B cell (primary cell): ENCODE measurements around the gene COX6B1. TPM values are rescaled to one million over a fixed set of nuclear protein-coding genes. Genes with fewer than 3 reads are reported as not detected.
"Not testable (repeated sequence)": the region's sequence is repeated elsewhere in the genome, so short reads cannot be mapped to it uniquely, and the experiment has no call there.

Experiments used
- ATAC-seq: fragments of 200-7000 bp; cut with Tn5 transposase; one replicate; pipeline ENCODE4 v1.10.0; 2021; ENCODE audit warnings: low read depth, mild to moderate bottlenecking, moderate number of reproducible peaks, moderate library complexity
- CTCF ChIA-PET: fragments of 350-600 bp; sonication (Branson Sonifier 250); formaldehyde crosslinking; loops from one replicate; lab custom pipeline; 2021; ENCODE audit warnings: antibody characterized with exemption, inconsistent platforms; lab: Charles Lee
- POLR2A ChIA-PET: fragments of 350-600 bp; sonication (Branson Sonifier 250); formaldehyde crosslinking; loops from one replicate; lab custom pipeline; 2021; ENCODE audit warnings: antibody characterized with exemption; lab: Charles Lee
- DNase-seq: peaks from one replicate; pipeline ENCODE4 v3.0.0; 2013
- H2AFZ ChIP-seq: 2 replicates; pipeline ENCODE4 v1.6.1; 2012; ENCODE audit warnings: mild to moderate bottlenecking, low read depth, low read length; ENCODE audit not compliant: insufficient read depth, poor library complexity, severe bottlenecking
- H3K27ac ChIP-seq, 2 donors: 1 replicate in 1 of 2; 2 replicates in 1 of 2; pipeline ENCODE4 v1.5.1; 2012 to 2013; ENCODE audit warnings: low read length in 2 of 2, mild to moderate bottlenecking in 2 of 2, moderate library complexity in 1 of 2
- H3K27me3 ChIP-seq, 4 experiments: fragments of 200-600 bp in 1 of 4; sonication (generic) in 1 of 4; replicated peaks in 1 of 4; 1 replicate in 2 of 4; 2 replicates in 2 of 4; pipeline versions ENCODE4 v1.6.1 to v1.7.0; 2013 to 2016; ENCODE audit warnings: low read length in 3 of 4, mild to moderate bottlenecking in 2 of 4, mixed read lengths in 1 of 4, moderate library complexity in 1 of 4; ENCODE audit not compliant: insufficient read depth in 4 of 4, control insufficient read depth in 3 of 4; ENCODE audit errors: control extremely low read depth in 1 of 4
- H3K36me3 ChIP-seq, 2 experiments: replicated peaks in 1 of 2; 1 replicate in 1 of 2; 2 replicates in 1 of 2; pipeline versions ENCODE4 v1.6.1 to v1.7.1; 2013; ENCODE audit warnings: low read length in 1 of 2; ENCODE audit not compliant: insufficient read depth in 2 of 2, control insufficient read depth in 1 of 2; ENCODE audit errors: control extremely low read depth in 1 of 2, extremely low read depth in 1 of 2
- H3K4me1 ChIP-seq, 2 donors: fragments of 200-600 bp in 1 of 2; sonication (generic) in 1 of 2; 1 replicate in 1 of 2; 2 replicates in 1 of 2; pipeline versions ENCODE4 v1.5.1 to v1.6.1; 2013 to 2017; ENCODE audit warnings: low read length in 2 of 2; ENCODE audit not compliant: control insufficient read depth in 2 of 2, insufficient read depth in 2 of 2
- H3K4me2 ChIP-seq: replicated peaks from 2 replicates; pipeline ENCODE3; 2012; ENCODE audit warnings: mild to moderate bottlenecking, low read depth, low read length; ENCODE audit not compliant: poor library complexity, severe bottlenecking
- H3K4me3 ChIP-seq, 5 experiments: fragments of 200-600 bp in 1 of 5; sonication (generic) in 1 of 5; 1 replicate in 3 of 5; 2 replicates in 2 of 5; pipeline versions ENCODE4 v1.5.1 to v1.7.0; 2011 to 2016; ENCODE audit warnings: low read length in 4 of 5, mild to moderate bottlenecking in 4 of 5, low read depth in 2 of 5, control low read depth in 1 of 5, moderate library complexity in 1 of 5; ENCODE audit not compliant: insufficient read depth in 1 of 5; ENCODE audit errors: control extremely low read depth in 1 of 5, extremely low read depth in 1 of 5
- H3K79me2 ChIP-seq: fragments of 200-600 bp; sonication (generic); one replicate; pipeline ENCODE4 v1.6.0; 2016; ENCODE audit warnings: low read length; ENCODE audit not compliant: control insufficient read depth, insufficient read depth
- H3K9ac ChIP-seq: fragments of 200-600 bp; sonication (generic); 2 replicates; pipeline ENCODE4 v1.6.1; 2017; ENCODE audit warnings: mild to moderate bottlenecking, low read length, moderate library complexity
- H3K9me3 ChIP-seq, 3 donors: one replicate each; pipeline versions ENCODE4 v1.6.1 to v1.7.1; 2013; ENCODE audit warnings: low read length in 2 of 3; ENCODE audit not compliant: control insufficient read depth in 2 of 3, insufficient read depth in 1 of 3; ENCODE audit errors: control extremely low read depth in 1 of 3
- H4K20me1 ChIP-seq: 2 replicates; pipeline ENCODE4 v1.6.0; 2012; ENCODE audit warnings: mild to moderate bottlenecking, low read length; ENCODE audit not compliant: insufficient read depth, control insufficient read depth, poor library complexity, severe bottlenecking
- H3K27ac Mint-ChIP-seq: one replicate; pipeline ENCODE4 v1.8.0; 2021; ENCODE audit warnings: mixed read lengths
- H3K27me3 Mint-ChIP-seq: one replicate; pipeline ENCODE4 v1.8.0; 2021; ENCODE audit warnings: mixed read lengths
- H3K4me1 Mint-ChIP-seq: one replicate; pipeline ENCODE4 v1.8.0; 2021; ENCODE audit warnings: mixed read lengths
- H3K4me3 Mint-ChIP-seq: one replicate; pipeline ENCODE4 v1.8.0; 2021; ENCODE audit warnings: mixed read lengths
- H3K9me3 Mint-ChIP-seq: one replicate; pipeline ENCODE4 v1.8.0; 2022; ENCODE audit warnings: mixed read lengths; ENCODE audit not compliant: insufficient read depth
- CTCF ChIP-seq: fragments of 200-600 bp; IDR thresholded peaks from one replicate; pipeline ENCODE4 v1.8.0; 2022; ENCODE audit warnings: antibody characterized with exemption, mild to moderate bottlenecking
- EZH2 ChIP-seq: IDR thresholded peaks from 2 replicates; pipeline ENCODE4 v1.6.1; 2012; ENCODE audit warnings: borderline replicate concordance, low read depth, mild to moderate bottlenecking, moderate library complexity, low read length; ENCODE audit not compliant: insufficient read depth, poor library complexity, severe bottlenecking
- WGBS: methylation state at CpG from one replicate; pipeline ENCODE4 v1.1.5; 2013; ENCODE audit warnings: missing lambda C conversion rate; ENCODE audit not compliant: insufficient coverage; 5-methylcytosine and 5-hydroxymethylcytosine counted together
- intact Hi-C: fragments of 100-400 bp; cut with micrococcal nuclease; formaldehyde crosslinking; loops from one replicate; pipeline ENCODE4 v1.10.0; 2022
- polyA plus RNA-seq: library from polyadenylated mRNA; depleted of rRNA; stranded (reverse); fragments of >200 nt; gene quantifications from 2 replicates; pipeline ENCODE4 v1.2.3, GENCODE V29; 2012
- total RNA-seq, 2 donors: library from RNA; stranded (reverse); fragments of 120-200 nt in 1 of 2; gene quantifications; 1 replicate in 1 of 2; 2 replicates in 1 of 2; pipeline versions ENCODE4 v1.2.3 to v1.2.4, GENCODE V29; 2013 to 2022

COX6B1 gene
- total and polyA plus RNA-seq, 2 donors (not counting 1 experiment from before 2014, with no cell fraction given), result 215 to 387 TPM

- no CpG with 5 or more reads among the region's 3 CpGs for WGBS
These were observed 46.2 kb upstream of the COX6B1 start for GRCh38 chr19:35601971-35602370.

GRCh38 chr19:35604436-35604835 lies 43.7 kb upstream of the COX6B1 start:
- 93% methylated on average over 4 of the region's 4 CpGs for WGBS
- H3K4me3 Mint-ChIP-seq, result not testable (repeated sequence)

More at GRCh38 chr19:35601971-35602370, 46.2 kb upstream of the COX6B1 start:
- no peaks in the 10 kb centered on the region for H3K79me2 ChIP-seq
- H3K27me3 ChIP-seq, result no peaks in the 10 kb centered on the region
- ATAC-seq, result no peak
- Mint-ChIP-seq H3K4me3 (no peak overlapping the region), H3K9me3 (no peaks in the 10 kb centered on the region), H3K4me1 (no peaks in the 10 kb centered on the region), H3K27me3 (peaks cover 16% of the 10 kb centered on the region), H3K27ac (no peak overlapping the region)
- H2AFZ ChIP-seq, result no peak overlapping the region
- POLR2A ChIA-PET, result interaction anchor here (0.8 kb wide), 1 partner anchor 57 kb away, joined by 4 read pairs; no protein-coding TSS in a partner anchor
- no peaks in the 10 kb centered on the region for H3K4me1 ChIP-seq
- no peaks in the 10 kb centered on the region for H4K20me1 ChIP-seq
- no peak for DNase-seq
- no peak overlapping the region for H3K4me3 ChIP-seq
- no peak overlapping the region for H3K27ac ChIP-seq
- no peaks in the 10 kb centered on the region for H3K9me3 ChIP-seq
- no peak overlapping the region for H3K4me2 ChIP-seq
- CTCF ChIA-PET, result interaction anchor here (1.6 kb wide), 1 partner anchor 10 kb away, joined by 8 read pairs; no protein-coding TSS in a partner anchor
- H3K9ac ChIP-seq, result no peak overlapping the region
- intact Hi-C loops, result no loop called here
- no peaks in the 10 kb centered on the region for H3K36me3 ChIP-seq
- TF ChIP-seq EZH2 (no peak), CTCF (no peak)

GRCh38 chr19:35607170-35607569 lies 41.0 kb upstream of the COX6B1 start:
- H3K9me3 ChIP-seq, result peaks cover 0 to 13% (median 8%) of the 10 kb centered on the region in 3 donors
- H3K27me3 Mint-ChIP-seq, H3K4me3 ChIP-seq, H3K36me3 ChIP-seq, ATAC-seq, H3K27me3 ChIP-seq, intact Hi-C loops, H2AFZ ChIP-seq, H3K79me2 ChIP-seq, H3K27ac ChIP-seq, H3K4me3 Mint-ChIP-seq, H3K4me2 ChIP-seq, H3K9me3 Mint-ChIP-seq, H3K9ac ChIP-seq, DNase-seq, H4K20me1 ChIP-seq: not testable (repeated sequence)
- CTCF ChIA-PET, result interaction anchor here (1.0 kb wide), 1 partner anchor 14 kb away, joined by 4 read pairs; no protein-coding TSS in a partner anchor
- peaks cover 33% of the 10 kb centered on the region for H3K4me1 Mint-ChIP-seq
- 96% methylated on average over 4 of the region's 8 CpGs for WGBS
- POLR2A ChIA-PET, result interaction anchor here (0.6 kb wide), 1 partner anchor 21 kb away, joined by 3 read pairs; the partner anchor contains the start of gene RBM42
- peaks cover 33 to 41% of the 10 kb centered on the region in 2 donors for H3K4me1 ChIP-seq
- peak overlapping the region; percentile 32 for H3K27ac Mint-ChIP-seq

More at GRCh38 chr19:35604436-35604835, 43.7 kb upstream of the COX6B1 start:
- CTCF ChIA-PET, H3K4me3 ChIP-seq, POLR2A ChIA-PET, H3K27ac Mint-ChIP-seq, H3K27me3 ChIP-seq, H4K20me1 ChIP-seq, H2AFZ ChIP-seq, H3K27ac ChIP-seq, DNase-seq, H3K9ac ChIP-seq, H3K4me2 ChIP-seq, H3K27me3 Mint-ChIP-seq, H3K36me3 ChIP-seq, ATAC-seq, H3K79me2 ChIP-seq, H3K9me3 Mint-ChIP-seq, intact Hi-C loops: not testable (repeated sequence)
- H3K4me1 ChIP-seq, result peaks cover 10 to 14% of the 10 kb centered on the region in 2 donors
- peaks cover 12% of the 10 kb centered on the region for H3K4me1 Mint-ChIP-seq
- H3K9me3 ChIP-seq, result peaks cover 0 to 11% (median 8%) of the 10 kb centered on the region in 3 donors
